ENCODE data around the gene VWC2L. TPM values are rescaled to one million over a fixed set of nuclear protein-coding genes. Genes with fewer than 3 reads are reported as not detected.

VWC2L gene
- total and polyA plus RNA-seq, 2 experiments from 2014 or later = 0.10 TPM; not detected in 1

DNA sequence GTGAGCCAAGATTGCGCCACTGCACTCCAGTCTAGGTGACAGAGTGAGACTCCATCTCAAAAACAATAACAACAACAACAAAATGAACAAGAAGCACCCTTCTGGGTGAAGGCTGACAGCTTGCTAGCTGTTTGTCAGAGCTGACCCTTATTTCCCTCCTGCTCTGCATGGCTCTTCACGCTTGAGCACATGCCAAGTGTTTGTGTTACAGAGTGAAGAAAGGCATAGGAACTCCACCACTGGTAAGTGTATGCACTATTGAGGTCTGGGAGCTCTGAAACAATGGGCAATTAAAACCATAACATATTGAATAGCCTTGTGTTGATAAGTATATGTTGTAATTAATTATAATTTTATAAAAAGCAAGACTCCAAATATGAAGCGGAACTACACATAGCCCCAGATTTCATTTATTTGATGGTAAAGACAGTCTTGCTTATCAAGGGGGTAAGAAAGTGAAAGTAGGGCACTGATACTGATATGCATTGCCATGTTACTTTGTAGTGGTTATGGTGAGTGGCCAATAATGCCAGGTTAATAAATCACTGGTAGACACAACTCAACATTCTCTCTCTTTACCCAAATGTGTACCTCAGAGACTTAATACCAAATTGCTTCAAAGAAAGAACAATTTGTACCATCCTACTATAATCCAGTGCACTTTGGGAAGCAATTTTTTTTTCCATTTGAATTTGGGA, 163.4 kb downstream of the VWC2L start:
- Histone ChIP-seq H3K9me3 (ENCODE audit: low read depth) (no peaks in the 10 kb centered on the region), H3K27me3 (no peaks in the 10 kb centered on the region), H4K20me1 (ENCODE audit: insufficient read depth, poor library complexity, severe bottlenecking) (no peaks in the 10 kb centered on the region), H2AFZ (no peak overlapping the region), H3K79me2 (no peaks in the 10 kb centered on the region), H3K4me2 (no peak overlapping the region), H3K9me2 (replicated peaks; ENCODE audit: insufficient read depth) (no peaks in the 10 kb centered on the region), H3K4me1 (ENCODE audit: insufficient read depth) (peaks cover 12% of the 10 kb centered on the region), H3K27ac (no peak overlapping the region), H3K36me3 (replicated peaks; ENCODE audit: insufficient read depth, low read depth) (no peaks in the 10 kb centered on the region), H3K4me3 (no peak overlapping the region)
- 96% methylated on average over 3 of the region's 3 CpGs for WGBS (ENCODE audit: low lambda C conversion rate, missing lambda C conversion rate)
- TF ChIP-seq, protein P1, sequence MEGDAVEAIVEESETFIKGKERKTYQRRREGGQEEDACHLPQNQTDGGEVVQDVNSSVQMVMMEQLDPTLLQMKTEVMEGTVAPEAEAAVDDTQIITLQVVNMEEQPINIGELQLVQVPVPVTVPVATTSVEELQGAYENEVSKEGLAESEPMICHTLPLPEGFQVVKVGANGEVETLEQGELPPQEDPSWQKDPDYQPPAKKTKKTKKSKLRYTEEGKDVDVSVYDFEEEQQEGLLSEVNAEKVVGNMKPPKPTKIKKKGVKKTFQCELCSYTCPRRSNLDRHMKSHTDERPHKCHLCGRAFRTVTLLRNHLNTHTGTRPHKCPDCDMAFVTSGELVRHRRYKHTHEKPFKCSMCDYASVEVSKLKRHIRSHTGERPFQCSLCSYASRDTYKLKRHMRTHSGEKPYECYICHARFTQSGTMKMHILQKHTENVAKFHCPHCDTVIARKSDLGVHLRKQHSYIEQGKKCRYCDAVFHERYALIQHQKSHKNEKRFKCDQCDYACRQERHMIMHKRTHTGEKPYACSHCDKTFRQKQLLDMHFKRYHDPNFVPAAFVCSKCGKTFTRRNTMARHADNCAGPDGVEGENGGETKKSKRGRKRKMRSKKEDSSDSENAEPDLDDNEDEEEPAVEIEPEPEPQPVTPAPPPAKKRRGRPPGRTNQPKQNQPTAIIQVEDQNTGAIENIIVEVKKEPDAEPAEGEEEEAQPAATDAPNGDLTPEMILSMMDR (IDR thresholded peaks at IDR 0.05; ENCODE audit: poor library complexity) = no peak
- no peak for TF ChIP-seq EZH2phosphoT487 (IDR thresholded peaks at IDR 0.05; ENCODE audit: low read depth, severe bottlenecking, unreplicated experiment)
- no peak for TF ChIP-seq EZH2 (IDR thresholded peaks at IDR 0.05; ENCODE audit: borderline replicate concordance)
- no peak for DNase-seq (ENCODE audit: low spot score)

GRCh38 chr2:214575030-214575429, 164.2 kb downstream of the VWC2L start:
- no peak overlapping the region for H3K4me2 ChIP-seq
- no peak for DNase-seq (ENCODE audit: low spot score)
- H3K27me3 ChIP-seq = no peaks in the 10 kb centered on the region
- TF ChIP-seq, protein P1 (IDR thresholded peaks at IDR 0.05; ENCODE audit: poor library complexity) = no peak
- TF ChIP-seq EZH2phosphoT487 (IDR thresholded peaks at IDR 0.05; ENCODE audit: low read depth, severe bottlenecking, unreplicated experiment) = no peak
- no peak for TF ChIP-seq EZH2 (IDR thresholded peaks at IDR 0.05; ENCODE audit: borderline replicate concordance)
- no peaks in the 10 kb centered on the region for H3K9me2 ChIP-seq (replicated peaks; ENCODE audit: insufficient read depth)
- no peaks in the 10 kb centered on the region for H3K79me2 ChIP-seq
- no peaks in the 10 kb centered on the region for H3K9me3 ChIP-seq (ENCODE audit: low read depth)
- no peak overlapping the region for H3K4me3 ChIP-seq
- H2AFZ ChIP-seq = no peak overlapping the region
- 84% methylated on average over 6 of the region's 6 CpGs for WGBS (ENCODE audit: low lambda C conversion rate, missing lambda C conversion rate)
- no peaks in the 10 kb centered on the region for H4K20me1 ChIP-seq (ENCODE audit: insufficient read depth, poor library complexity, severe bottlenecking)
- H3K36me3 ChIP-seq (replicated peaks; ENCODE audit: insufficient read depth, low read depth) = no peaks in the 10 kb centered on the region
- H3K27ac ChIP-seq = no peak overlapping the region
- H3K4me1 ChIP-seq (ENCODE audit: insufficient read depth) = peaks cover 6% of the 10 kb centered on the region

- no peaks in the 10 kb centered on the region for H3K36me3 ChIP-seq (replicated peaks; ENCODE audit: insufficient read depth, low read depth)
These were observed 164.6 kb downstream of the VWC2L start for GRCh38 chr2:214575465-214575864.

More at GRCh38 chr2:214575465-214575864, 164.6 kb downstream of the VWC2L start:
- no peak for TF ChIP-seq EZH2 (IDR thresholded peaks at IDR 0.05; ENCODE audit: borderline replicate concordance)
- TF ChIP-seq EZH2phosphoT487 (IDR thresholded peaks at IDR 0.05; ENCODE audit: low read depth, severe bottlenecking, unreplicated experiment) = no peak
- TF ChIP-seq, protein P1 (IDR thresholded peaks at IDR 0.05; ENCODE audit: poor library complexity) = no peak
- no peaks in the 10 kb centered on the region for H3K9me2 ChIP-seq (replicated peaks; ENCODE audit: insufficient read depth)
- no peak overlapping the region for H3K4me3 ChIP-seq
- no peaks in the 10 kb centered on the region for H3K79me2 ChIP-seq
- H4K20me1 ChIP-seq (ENCODE audit: insufficient read depth, poor library complexity, severe bottlenecking) = no peaks in the 10 kb centered on the region
- no peaks in the 10 kb centered on the region for H3K9me3 ChIP-seq (ENCODE audit: low read depth)
- H3K27ac ChIP-seq = no peak overlapping the region
- peaks cover 5% of the 10 kb centered on the region for H3K4me1 ChIP-seq (ENCODE audit: insufficient read depth)
- no peak overlapping the region for H2AFZ ChIP-seq
- no peak overlapping the region for H3K4me2 ChIP-seq
- 86% methylated on average over 7 of the region's 7 CpGs for WGBS (ENCODE audit: low lambda C conversion rate, missing lambda C conversion rate)
- no peak for DNase-seq (ENCODE audit: low spot score)
- no peaks in the 10 kb centered on the region for H3K27me3 ChIP-seq

All from hepatocyte (in vitro differentiated cells).